ENCODE results near the gene PBRM1.

PBRM1 gene

DNA sequence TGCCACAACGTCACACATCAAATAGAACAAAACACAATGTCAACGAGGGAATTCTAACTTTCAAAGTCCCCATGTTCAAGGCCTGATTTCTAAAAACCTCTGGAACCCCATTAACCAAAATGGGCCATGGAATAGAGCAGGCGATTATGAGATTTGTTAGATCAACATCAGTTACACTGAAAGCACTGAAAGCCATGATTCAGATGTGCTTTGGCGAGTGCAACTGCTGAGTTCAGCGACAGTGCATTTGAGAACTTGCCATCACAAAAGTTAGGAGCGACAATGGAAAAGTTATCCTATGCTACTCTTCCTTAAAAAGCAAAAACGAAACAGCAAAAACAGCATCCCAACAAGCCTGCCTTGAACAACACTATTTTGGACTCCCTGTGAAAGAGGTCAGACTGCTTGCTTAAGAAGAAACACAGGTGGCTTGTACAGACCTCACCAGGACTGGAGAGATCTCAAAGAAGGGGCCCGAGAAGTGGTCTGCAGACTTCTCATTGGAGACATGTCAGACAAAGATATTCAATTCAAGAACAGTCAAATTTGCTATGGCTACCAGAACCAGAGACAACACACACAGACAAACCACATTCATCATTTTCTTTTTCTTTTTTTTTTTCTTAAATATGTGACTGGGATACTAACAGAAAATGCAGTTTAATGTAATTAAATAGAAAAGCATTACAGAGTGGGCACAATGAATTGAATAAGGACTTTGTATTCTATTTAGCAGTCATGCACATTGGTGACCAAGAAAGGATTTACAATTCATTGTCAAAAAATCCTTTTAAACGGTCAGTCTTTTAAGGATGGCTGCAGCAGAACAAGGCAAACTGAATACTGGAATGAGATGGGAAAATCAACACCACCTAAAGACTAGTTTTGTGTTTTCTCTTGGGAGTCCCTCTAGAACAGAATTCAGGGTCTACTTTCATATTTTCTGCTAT is 128.4 kb downstream of the PBRM1 start:
- Histone ChIP-seq H3K36me3 (peaks cover 68% of the 10 kb centered on the region), H3K27me3 (ENCODE audit: insufficient read depth, low read depth, severe bottlenecking) (no peaks in the 10 kb centered on the region), H3K4me3 (ENCODE audit: low read depth, low read length) (no peak overlapping the region), H3K27ac (no peak overlapping the region; the same call in 1 of the 2 replicates), H3K9me3 (ENCODE audit: severe bottlenecking) (no peaks in the 10 kb centered on the region)
- TF ChIP-seq, protein P1, sequence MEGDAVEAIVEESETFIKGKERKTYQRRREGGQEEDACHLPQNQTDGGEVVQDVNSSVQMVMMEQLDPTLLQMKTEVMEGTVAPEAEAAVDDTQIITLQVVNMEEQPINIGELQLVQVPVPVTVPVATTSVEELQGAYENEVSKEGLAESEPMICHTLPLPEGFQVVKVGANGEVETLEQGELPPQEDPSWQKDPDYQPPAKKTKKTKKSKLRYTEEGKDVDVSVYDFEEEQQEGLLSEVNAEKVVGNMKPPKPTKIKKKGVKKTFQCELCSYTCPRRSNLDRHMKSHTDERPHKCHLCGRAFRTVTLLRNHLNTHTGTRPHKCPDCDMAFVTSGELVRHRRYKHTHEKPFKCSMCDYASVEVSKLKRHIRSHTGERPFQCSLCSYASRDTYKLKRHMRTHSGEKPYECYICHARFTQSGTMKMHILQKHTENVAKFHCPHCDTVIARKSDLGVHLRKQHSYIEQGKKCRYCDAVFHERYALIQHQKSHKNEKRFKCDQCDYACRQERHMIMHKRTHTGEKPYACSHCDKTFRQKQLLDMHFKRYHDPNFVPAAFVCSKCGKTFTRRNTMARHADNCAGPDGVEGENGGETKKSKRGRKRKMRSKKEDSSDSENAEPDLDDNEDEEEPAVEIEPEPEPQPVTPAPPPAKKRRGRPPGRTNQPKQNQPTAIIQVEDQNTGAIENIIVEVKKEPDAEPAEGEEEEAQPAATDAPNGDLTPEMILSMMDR (IDR thresholded peaks at IDR 0.05; ENCODE audit: low read depth, low read length): no peak
- no peak for DNase-seq

DNA sequence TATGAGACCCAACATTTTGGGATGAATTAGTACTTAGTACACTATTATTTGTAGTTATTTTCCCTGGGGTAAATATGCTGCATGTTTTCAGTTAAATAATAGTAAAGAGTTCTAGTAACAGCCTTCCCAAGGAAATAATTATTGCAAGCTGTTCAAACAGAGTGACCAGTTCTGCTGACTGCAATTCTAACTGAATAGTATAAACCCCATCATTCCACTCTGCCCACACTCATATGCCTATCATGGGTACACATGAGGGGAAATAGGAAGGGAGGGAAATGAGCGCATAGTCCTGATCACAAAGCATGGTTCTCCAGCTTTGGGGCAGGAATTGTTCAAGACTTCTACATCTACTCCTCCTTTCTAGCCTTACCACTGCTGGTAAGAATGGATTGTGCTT is 130.7 kb downstream of the PBRM1 start:
- no peaks in the 10 kb centered on the region for H3K9me3 ChIP-seq (ENCODE audit: severe bottlenecking)
- H3K27ac ChIP-seq: no peak overlapping the region
- no peak overlapping the region for H3K4me3 ChIP-seq (ENCODE audit: low read depth, low read length)
- no peaks in the 10 kb centered on the region for H3K27me3 ChIP-seq (ENCODE audit: insufficient read depth, low read depth, severe bottlenecking)
- TF ChIP-seq, protein P1 (IDR thresholded peaks at IDR 0.05; ENCODE audit: low read depth, low read length): no peak
- DNase-seq: no peak
- peaks cover 67% of the 10 kb centered on the region for H3K36me3 ChIP-seq

DNA sequence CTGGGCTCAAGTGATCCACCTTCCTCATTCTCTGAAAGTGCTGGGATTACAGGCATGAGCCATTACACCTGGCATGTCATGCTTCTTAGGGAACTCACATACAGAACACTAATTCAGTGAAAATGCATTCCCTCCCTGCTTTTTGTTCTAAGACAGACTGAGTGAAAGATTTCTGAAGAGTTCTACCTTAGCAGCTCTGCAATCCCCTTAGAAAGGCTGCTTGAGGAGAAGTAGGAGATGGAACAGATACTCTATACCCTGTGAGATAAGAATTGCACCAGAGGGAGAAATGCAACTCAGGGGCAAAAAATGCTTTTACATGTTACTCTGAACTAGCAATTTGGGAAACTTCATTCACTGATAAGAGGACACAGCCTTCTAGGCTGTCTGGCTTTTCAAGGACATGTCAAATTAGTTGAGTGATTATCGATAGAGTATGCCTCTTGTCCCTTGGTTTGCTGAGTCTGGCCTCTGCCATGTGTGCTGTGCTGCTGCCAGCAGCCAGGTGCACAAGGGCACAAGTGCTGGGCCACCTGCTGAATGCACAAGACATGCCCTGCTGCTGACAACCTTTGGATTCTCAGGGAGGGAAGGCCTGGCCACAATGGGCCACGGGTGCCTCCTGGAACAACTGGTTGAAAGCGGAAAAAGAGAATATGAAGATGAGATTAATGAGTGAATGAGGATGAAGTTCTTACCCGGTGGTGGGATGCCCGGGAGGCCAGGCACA is 131.5 kb downstream of the PBRM1 start:
- no peak for DNase-seq
- no peak overlapping the region for H3K27ac ChIP-seq
- peaks cover 73% of the 10 kb centered on the region for H3K36me3 ChIP-seq
- no peak overlapping the region for H3K4me3 ChIP-seq (ENCODE audit: low read depth, low read length)
- H3K9me3 ChIP-seq (ENCODE audit: severe bottlenecking): no peaks in the 10 kb centered on the region
- TF ChIP-seq, protein P1 (IDR thresholded peaks at IDR 0.05; ENCODE audit: low read depth, low read length): no peak
- no peaks in the 10 kb centered on the region for H3K27me3 ChIP-seq (ENCODE audit: insufficient read depth, low read depth, severe bottlenecking)

DNA sequence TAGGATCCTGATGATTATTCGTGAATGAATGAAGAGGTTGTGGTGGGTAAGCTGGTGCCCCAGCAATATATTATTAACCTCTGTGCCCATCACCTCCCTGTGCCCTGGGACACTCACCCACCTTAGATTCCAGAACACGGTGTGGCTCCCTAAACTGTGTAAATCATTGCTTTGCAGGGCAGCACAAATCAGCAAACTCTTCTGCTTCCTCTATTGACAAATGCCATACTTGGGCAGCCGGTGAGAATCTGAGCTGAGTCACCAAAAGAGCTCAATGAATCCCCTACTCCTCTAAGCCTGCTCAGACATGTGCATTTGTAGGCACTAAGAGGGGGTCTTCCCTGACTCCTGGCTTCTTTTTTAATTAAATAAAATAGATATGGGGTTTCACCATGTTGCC is 133.6 kb downstream of the PBRM1 start:
- no peak for DNase-seq
- H3K4me3 ChIP-seq (ENCODE audit: low read depth, low read length): no peak overlapping the region
- H3K36me3 ChIP-seq: peaks cover 70% of the 10 kb centered on the region
- no peak overlapping the region for H3K27ac ChIP-seq
- TF ChIP-seq, protein P1 (IDR thresholded peaks at IDR 0.05; ENCODE audit: low read depth, low read length): no peak
- H3K27me3 ChIP-seq (ENCODE audit: insufficient read depth, low read depth, severe bottlenecking): no peaks in the 10 kb centered on the region
- no peaks in the 10 kb centered on the region for H3K9me3 ChIP-seq (ENCODE audit: severe bottlenecking)

DNA sequence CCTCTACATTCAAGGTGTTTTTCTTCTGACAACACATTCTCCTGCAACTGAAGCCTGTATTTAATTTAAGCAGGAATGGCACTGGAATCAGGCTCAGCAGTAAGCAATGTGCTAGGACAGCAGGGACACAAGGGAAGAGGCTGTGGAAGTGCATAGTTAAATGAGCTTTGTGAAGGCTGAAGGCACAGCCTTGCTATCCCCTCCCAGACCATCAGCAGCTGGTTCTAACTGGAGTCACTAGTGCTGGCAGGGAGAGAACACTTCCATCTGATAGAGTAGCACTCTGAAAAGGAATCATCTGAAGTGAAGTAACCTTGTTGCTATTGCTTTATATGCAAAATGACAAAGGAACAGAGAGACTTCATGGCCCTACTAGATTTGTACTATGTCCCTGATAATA is 134.6 kb downstream of the PBRM1 start:
- no peaks in the 10 kb centered on the region for H3K9me3 ChIP-seq (ENCODE audit: severe bottlenecking)
- H3K4me3 ChIP-seq (ENCODE audit: low read depth, low read length): no peak overlapping the region
- H3K36me3 ChIP-seq: peaks cover 74% of the 10 kb centered on the region
- DNase-seq: no peak
- TF ChIP-seq, protein P1 (IDR thresholded peaks at IDR 0.05; ENCODE audit: low read depth, low read length): no peak
- H3K27me3 ChIP-seq (ENCODE audit: insufficient read depth, low read depth, severe bottlenecking): no peaks in the 10 kb centered on the region
- no peak overlapping the region for H3K27ac ChIP-seq
